Adrenal gland (tissue), 12 donors: ENCODE results near the gene CHL1. TPM values are rescaled to one million over a fixed set of nuclear protein-coding genes. Genes with fewer than 3 reads are reported as not detected.

Source experiments
- DNase-seq, 7 donors: peaks; one replicate each; pipeline ENCODE4 v3.0.0-alpha.2; 2019 to 2020
- H3K27ac ChIP-seq, 5 donors: fragments of 200-600 bp; sonication (generic) in 4 of 5; 1 replicate in 3 of 5; 2 replicates in 2 of 5; pipeline versions ENCODE4 v1.5.1 to v1.8.0; 2016 to 2020; ENCODE audit warnings: mild to moderate bottlenecking in 1 of 5
- H3K27me3 ChIP-seq: fragments of 200-600 bp; 2 replicates; pipeline ENCODE4 v1.8.0; 2021
- H3K36me3 ChIP-seq, 2 donors: fragments of 200-600 bp; replicated peaks in 1 of 2; 1 replicate in 1 of 2; 2 replicates in 1 of 2; pipeline versions ENCODE4 v1.5.1 to v1.8.0; 2018 to 2022
- H3K4me1 ChIP-seq, 2 donors: fragments of 200-600 bp; replicated peaks in 1 of 2; 1 replicate in 1 of 2; 2 replicates in 1 of 2; pipeline versions ENCODE4 v1.5.1 to v1.8.0; 2018 to 2021
- H3K4me3 ChIP-seq, 4 donors: fragments of 200-600 bp; sonication (generic) in 3 of 4; one replicate each; pipeline ENCODE4 v1.5.1; 2016 to 2018
- H3K9me3 ChIP-seq, 3 donors: fragments of 200-600 bp; sonication (generic) in 1 of 3; replicated peaks in 1 of 3; 1 replicate in 2 of 3; 2 replicates in 1 of 3; pipeline versions ENCODE4 v1.5.1 to v1.8.0; 2016 to 2021
- POLR2A ChIP-seq, 2 donors: fragments of 450-650 bp; IDR thresholded peaks; one replicate each; pipeline ENCODE4 v1.6.1; 2017; ENCODE audit warnings: antibody characterized with exemption in 2 of 2, mild to moderate bottlenecking in 2 of 2, moderate library complexity in 1 of 2
- WGBS, 4 donors: extraction: QIAGEN DNeasy Blood & Tissue Kit in 2 of 4; methylation state at CpG; one replicate each; pipeline versions ENCODE4 v1.1.5 to v1.1.7; 2013 to 2017; 5-methylcytosine and 5-hydroxymethylcytosine counted together
- intact Hi-C, 2 donors: fragments of 100-400 bp; cut with DNase I; formaldehyde crosslinking; loops; one replicate each; pipeline versions ENCODE4 v1.14.1 to v1.15.0; 2022 to 2023
- polyA plus RNA-seq, 3 donors: library from polyadenylated mRNA; stranded (reverse); fragments of 200-250 nt in 2 of 3; fragments of 350-450 nt in 1 of 3; fragmentation: Illumina TruSeq in 1 of 3; extraction: RNeasy Lipid Tissue Mini Kit (QIAGEN cat#74804) in 1 of 3; gene quantifications; one replicate each; pipeline ENCODE4 v1.2.3, GENCODE V29; 2013 to 2014
- total RNA-seq, 9 donors: library from RNA; depleted of rRNA in 4 of 9; stranded (reverse); fragments of >200 nt in 4 of 9; fragments of 120-200 nt in 1 of 9; fragmentation: NEBNext Ultra II Directional in 1 of 9; extraction: Animal tissue kit (Norgen Biotek cat#: 25700) in 1 of 9; gene quantifications; one replicate each; pipeline versions ENCODE4 v1.1.0 to v1.2.4, GENCODE V29; 2013 to 2023
- TF ChIP-seq, protein P1 (sequence below), 6 experiments: fragments of 450-650 bp in 4 of 6; fragments of 200-600 bp in 2 of 6; sonication (generic) in 1 of 6; IDR thresholded peaks; 1 replicate in 5 of 6; 2 replicates in 1 of 6; pipeline versions ENCODE4 v1.5.1 to v1.8.0; 2016 to 2021; ENCODE audit warnings: antibody characterized with exemption in 6 of 6, mild to moderate bottlenecking in 2 of 6, moderate library complexity in 1 of 6
- donor health status: healthy with polysubstance abuse.
- donor health status: Bipolar disorder and iron deficiency.
- donor health status: DM: yes; HTN: yes; CAD: no.
- donor health status: DM: no; HTN: no; CAD: no.
- donor health status: DM: no; HTN: no; CAD: no.
- donor health status: DM: yes; HTN: yes; CAD: no.

Gene CHL1
- total and polyA plus RNA-seq, 12 donors, result 0.80 to 28.3 (median 7.7) TPM

DNA sequence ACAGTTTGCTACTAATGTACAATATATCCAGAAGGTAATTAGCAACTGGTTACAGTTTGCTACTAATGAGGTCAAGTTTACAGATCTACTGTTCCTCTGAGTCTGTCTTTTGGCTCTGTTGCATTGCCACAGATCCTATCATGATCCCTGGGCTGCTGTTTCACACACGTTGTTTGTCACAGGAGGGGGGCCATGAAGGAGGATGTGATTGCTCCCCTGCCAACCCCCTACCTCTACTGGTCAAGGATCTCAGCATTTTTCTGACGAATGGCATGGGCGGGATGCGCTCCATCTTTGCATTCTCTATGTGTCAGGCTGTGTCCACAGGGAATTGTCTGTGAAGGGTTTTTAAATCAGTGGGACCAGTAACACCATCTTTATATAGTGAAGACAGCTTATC lies 91.9 kb downstream of the CHL1 start:
- WGBS, 4 donors, result 56 to 67% (median 59%) methylated on average over 4 of the region's 4 CpGs
- H3K4me1 ChIP-seq, result no peaks in the 10 kb centered on the region
- no peaks in the 10 kb centered on the region for H3K9me3 ChIP-seq
- H3K27me3 ChIP-seq, result no peaks in the 10 kb centered on the region
- no peak overlapping the region for H3K27ac ChIP-seq
- intact Hi-C loops, result no loop called here
- H3K4me3 ChIP-seq, result no peak overlapping the region
- no peak for TF ChIP-seq POLR2A (IDR thresholded peaks at IDR 0.05)
- TF ChIP-seq, protein P1, sequence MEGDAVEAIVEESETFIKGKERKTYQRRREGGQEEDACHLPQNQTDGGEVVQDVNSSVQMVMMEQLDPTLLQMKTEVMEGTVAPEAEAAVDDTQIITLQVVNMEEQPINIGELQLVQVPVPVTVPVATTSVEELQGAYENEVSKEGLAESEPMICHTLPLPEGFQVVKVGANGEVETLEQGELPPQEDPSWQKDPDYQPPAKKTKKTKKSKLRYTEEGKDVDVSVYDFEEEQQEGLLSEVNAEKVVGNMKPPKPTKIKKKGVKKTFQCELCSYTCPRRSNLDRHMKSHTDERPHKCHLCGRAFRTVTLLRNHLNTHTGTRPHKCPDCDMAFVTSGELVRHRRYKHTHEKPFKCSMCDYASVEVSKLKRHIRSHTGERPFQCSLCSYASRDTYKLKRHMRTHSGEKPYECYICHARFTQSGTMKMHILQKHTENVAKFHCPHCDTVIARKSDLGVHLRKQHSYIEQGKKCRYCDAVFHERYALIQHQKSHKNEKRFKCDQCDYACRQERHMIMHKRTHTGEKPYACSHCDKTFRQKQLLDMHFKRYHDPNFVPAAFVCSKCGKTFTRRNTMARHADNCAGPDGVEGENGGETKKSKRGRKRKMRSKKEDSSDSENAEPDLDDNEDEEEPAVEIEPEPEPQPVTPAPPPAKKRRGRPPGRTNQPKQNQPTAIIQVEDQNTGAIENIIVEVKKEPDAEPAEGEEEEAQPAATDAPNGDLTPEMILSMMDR (IDR thresholded peaks at IDR 0.05), result no peak
- no peaks in the 10 kb centered on the region for H3K36me3 ChIP-seq
- no peak for DNase-seq

DNA sequence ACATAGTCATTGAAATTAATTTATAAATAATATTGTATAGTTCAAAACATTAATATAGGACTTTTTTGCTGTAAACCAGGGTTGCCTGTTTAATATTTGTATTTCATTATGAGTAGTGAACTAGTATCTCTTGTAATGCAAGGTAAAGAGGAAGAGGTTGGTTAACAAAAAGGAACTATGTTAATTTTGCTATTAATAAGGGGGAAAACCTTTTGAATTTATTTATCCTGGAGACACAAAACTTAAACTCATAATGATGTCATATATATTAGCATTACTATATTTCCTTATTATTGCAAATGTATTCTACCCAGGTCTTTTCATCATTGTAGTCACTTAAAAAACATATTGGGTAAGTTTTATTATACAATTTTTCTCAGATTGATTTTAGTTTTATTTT lies 94.5 kb downstream of the CHL1 start:
- Histone ChIP-seq H3K4me3 (no peak overlapping the region), H3K36me3 (no peaks in the 10 kb centered on the region), H3K27me3 (no peaks in the 10 kb centered on the region), H3K4me1 (no peaks in the 10 kb centered on the region), H3K27ac (no peak overlapping the region), H3K9me3 (no peaks in the 10 kb centered on the region)
- DNase-seq, result no peak
- TF ChIP-seq, protein P1 (IDR thresholded peaks at IDR 0.05), result no peak
- no peak for TF ChIP-seq POLR2A (IDR thresholded peaks at IDR 0.05)
- intact Hi-C loops, result no loop called here

DNA sequence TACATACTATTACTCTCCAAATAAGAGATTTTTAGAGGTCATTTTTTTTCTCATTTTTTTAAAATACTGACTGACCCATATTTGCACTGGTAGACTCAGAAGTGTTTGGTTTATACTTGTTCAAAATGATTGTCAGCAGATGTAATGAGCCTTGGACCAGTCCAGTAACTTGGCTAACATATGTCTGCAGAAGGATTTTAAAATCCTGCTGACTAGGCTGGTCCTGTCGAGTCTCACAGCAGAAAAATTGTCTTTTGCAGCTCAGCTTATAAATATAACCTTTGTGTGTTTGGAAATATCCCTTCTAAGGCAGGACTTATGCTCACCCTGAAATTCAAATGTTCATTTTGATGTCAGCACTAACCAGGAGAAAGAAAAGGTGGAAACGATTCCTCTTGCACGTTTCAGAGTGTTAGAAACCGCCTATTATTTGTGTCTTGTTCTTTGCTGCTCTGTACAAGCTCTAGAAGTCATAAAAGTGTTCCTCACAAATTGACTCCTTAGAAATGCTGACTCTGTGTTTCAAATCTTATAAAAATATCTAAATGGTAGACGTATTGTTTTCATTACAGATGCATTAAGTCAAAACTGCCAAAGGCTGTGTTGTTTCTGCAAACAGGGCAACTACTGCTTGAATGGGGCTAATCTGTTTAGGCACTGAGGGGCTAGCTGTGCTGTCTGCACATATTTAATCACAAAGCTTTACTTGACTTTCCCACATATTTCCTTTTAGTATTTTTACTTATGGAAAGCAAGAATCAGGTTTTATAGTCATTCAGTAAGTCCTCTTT lies 95.3 kb downstream of the CHL1 start:
- no peaks in the 10 kb centered on the region for H3K9me3 ChIP-seq
- intact Hi-C loops, result no loop called here
- TF ChIP-seq, protein P1 (IDR thresholded peaks at IDR 0.05), result no peak
- TF ChIP-seq POLR2A (IDR thresholded peaks at IDR 0.05), result no peak
- H3K4me3 ChIP-seq, result no peak overlapping the region
- H3K4me1 ChIP-seq, result no peaks in the 10 kb centered on the region
- H3K27ac ChIP-seq, result no peak overlapping the region
- WGBS, 4 donors, result 22 to 46% (median 32%) methylated on average over 5 of the region's 5 CpGs
- no peaks in the 10 kb centered on the region for H3K36me3 ChIP-seq
- DNase-seq, result no peak
- no peaks in the 10 kb centered on the region for H3K27me3 ChIP-seq

DNA sequence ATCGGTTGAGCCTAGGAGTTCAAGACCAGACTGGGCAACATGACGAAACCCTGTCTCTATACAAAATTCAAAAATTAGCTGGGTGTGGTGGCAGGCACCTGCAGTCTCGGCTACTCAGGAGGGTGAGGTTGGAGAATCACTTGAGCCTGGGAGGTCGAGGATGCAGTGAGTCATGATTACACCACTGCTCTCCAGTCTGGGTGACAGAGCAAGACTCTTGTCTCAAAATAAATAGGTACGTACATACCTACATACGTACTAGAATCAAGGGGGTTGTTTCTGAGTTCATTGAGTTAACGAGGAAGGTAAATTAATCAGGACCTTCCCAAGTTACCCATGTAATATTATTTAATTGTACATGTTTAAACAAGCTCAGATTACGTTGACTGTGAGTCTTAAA lies 97.5 kb downstream of the CHL1 start:
- intact Hi-C loops, result no loop called here
- no peaks in the 10 kb centered on the region for H3K4me1 ChIP-seq
- no peak for DNase-seq
- no peak overlapping the region for H3K4me3 ChIP-seq
- H3K9me3 ChIP-seq, result no peaks in the 10 kb centered on the region
- H3K27ac ChIP-seq, result no peak overlapping the region
- no peaks in the 10 kb centered on the region for H3K27me3 ChIP-seq
- 71 to 78% (median 76%) methylated on average over 8 of the region's 8 CpGs for WGBS, 4 donors
- TF ChIP-seq, protein P1 (IDR thresholded peaks at IDR 0.05), result no peak
- no peak for TF ChIP-seq POLR2A (IDR thresholded peaks at IDR 0.05)
- H3K36me3 ChIP-seq, result no peaks in the 10 kb centered on the region
